Erythroblast (primary cell): ENCODE data around the gene BUD23.

Experiments
- GATA1 ChIP-seq: IDR thresholded peaks from 2 replicates; pipeline ENCODE4 v1.6.1; 2011; ENCODE audit warnings: low read depth, mild to moderate bottlenecking, control low read depth, low read length, moderate library complexity
- POLR2A ChIP-seq: IDR thresholded peaks from 2 replicates; pipeline ENCODE4 v1.6.1; 2011; ENCODE audit warnings: mild to moderate bottlenecking, low read length

GRCh38 chr7:73742338-73742752 is 58.9 kb downstream of the BUD23 start:
- TF ChIP-seq POLR2A (no peak), GATA1 (no peak)
